ENCODE measurements around the gene CACNG8.

CACNG8 gene

DNA sequence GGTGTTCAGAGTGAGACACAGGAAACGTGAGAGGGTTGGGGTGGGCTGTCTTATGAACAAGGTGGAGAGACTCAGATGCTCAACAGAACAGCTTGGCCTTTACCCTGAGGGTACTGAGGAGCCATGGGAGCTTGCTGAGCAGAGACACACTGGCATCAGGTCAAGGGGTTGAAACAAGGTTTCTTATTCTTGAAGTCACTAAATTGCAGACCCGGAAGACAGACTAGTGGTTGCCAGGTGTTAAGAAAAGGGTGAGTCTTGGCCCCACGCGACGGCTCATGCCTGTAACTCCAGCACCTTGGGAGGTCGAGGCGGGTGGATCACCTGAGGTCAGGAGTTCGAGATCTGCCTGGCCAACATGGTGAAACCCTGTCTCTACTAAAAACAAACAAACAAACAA, 51.1 kb downstream of the CACNG8 start:
- no peak for ATAC-seq (ENCODE audit: low read depth)
- TF ChIP-seq CTCF (IDR thresholded peaks at IDR 0.05; ENCODE audit: poor library complexity, severe bottlenecking) = no peak
- H3K4me1 ChIP-seq (ENCODE audit: insufficient read depth, poor library complexity, severe bottlenecking) = peaks cover under 1% of the 10 kb centered on the region
- H3K9me3 ChIP-seq (ENCODE audit: severe bottlenecking) = no peaks in the 10 kb centered on the region
- no peaks in the 10 kb centered on the region for H3K36me3 ChIP-seq (ENCODE audit: low read depth)
- no peaks in the 10 kb centered on the region for H3K27me3 ChIP-seq (ENCODE audit: insufficient read depth, poor library complexity, severe bottlenecking)
- no peak overlapping the region for H3K27ac ChIP-seq (ENCODE audit: poor library complexity, severe bottlenecking)
- no peak for DNase-seq (ENCODE audit: low spot score)
- H3K4me3 ChIP-seq (ENCODE audit: severe bottlenecking) = no peak overlapping the region

DNA sequence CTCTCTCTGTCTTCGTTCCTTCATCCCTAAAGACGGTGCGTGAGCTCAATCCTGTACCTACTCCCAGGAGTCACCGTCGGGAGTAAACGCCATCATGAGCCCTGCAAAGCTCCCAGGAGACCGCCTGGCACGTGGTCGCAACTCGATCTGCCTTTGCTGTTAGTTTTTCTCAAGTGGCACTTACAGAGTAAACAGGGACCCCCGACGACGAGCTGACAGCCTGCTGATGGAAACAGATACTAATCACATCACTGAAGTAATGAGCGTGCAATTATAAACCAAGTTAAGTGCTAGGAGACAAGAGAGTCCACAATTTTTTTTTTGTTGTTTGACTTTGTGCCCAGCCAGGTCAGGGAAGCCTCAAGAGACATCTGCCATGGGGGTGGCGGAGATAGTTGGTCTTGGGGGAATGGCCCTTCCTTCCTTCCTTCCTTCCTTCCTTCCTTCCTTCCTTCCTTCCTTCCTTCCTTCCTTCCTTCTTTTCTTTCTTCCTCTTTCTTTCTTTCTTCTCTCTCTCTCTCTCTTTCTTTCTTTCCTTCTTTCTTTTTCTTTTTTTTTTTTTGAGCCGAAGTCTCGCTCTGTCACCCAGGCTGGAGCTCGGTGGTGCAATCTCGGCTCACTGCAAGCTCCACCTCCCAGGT, 52.3 kb downstream of the CACNG8 start:
- H3K4me3 ChIP-seq (ENCODE audit: severe bottlenecking) = no peak overlapping the region
- H3K4me1 ChIP-seq (ENCODE audit: insufficient read depth, poor library complexity, severe bottlenecking) = peaks cover 11% of the 10 kb centered on the region
- no peaks in the 10 kb centered on the region for H3K9me3 ChIP-seq (ENCODE audit: severe bottlenecking)
- H3K27me3 ChIP-seq (ENCODE audit: insufficient read depth, poor library complexity, severe bottlenecking) = no peaks in the 10 kb centered on the region
- H3K27ac ChIP-seq (ENCODE audit: poor library complexity, severe bottlenecking) = no peak overlapping the region
- TF ChIP-seq CTCF (IDR thresholded peaks at IDR 0.05; ENCODE audit: poor library complexity, severe bottlenecking) = no peak
- H3K36me3 ChIP-seq (ENCODE audit: low read depth) = no peaks in the 10 kb centered on the region
- DNase-seq (ENCODE audit: low spot score) (no peak), ATAC-seq (ENCODE audit: low read depth) (no peak)

- H3K4me3 ChIP-seq (ENCODE audit: severe bottlenecking) = no peak overlapping the region
- no peaks in the 10 kb centered on the region for H3K36me3 ChIP-seq (ENCODE audit: low read depth)
- peaks cover 15% of the 10 kb centered on the region for H3K4me1 ChIP-seq (ENCODE audit: insufficient read depth, poor library complexity, severe bottlenecking)
- TF ChIP-seq CTCF (IDR thresholded peaks at IDR 0.05; ENCODE audit: poor library complexity, severe bottlenecking) = no peak
- H3K9me3 ChIP-seq (ENCODE audit: severe bottlenecking) = no peaks in the 10 kb centered on the region
- DNase-seq (ENCODE audit: low spot score) = no peak
- no peak overlapping the region for H3K27ac ChIP-seq (ENCODE audit: poor library complexity, severe bottlenecking)
- ATAC-seq (ENCODE audit: low read depth) = no peak
- no peaks in the 10 kb centered on the region for H3K27me3 ChIP-seq (ENCODE audit: insufficient read depth, poor library complexity, severe bottlenecking)
These were observed 54.5 kb downstream of the CACNG8 start for GRCh38 chr19:54017261-54017660.

DNA sequence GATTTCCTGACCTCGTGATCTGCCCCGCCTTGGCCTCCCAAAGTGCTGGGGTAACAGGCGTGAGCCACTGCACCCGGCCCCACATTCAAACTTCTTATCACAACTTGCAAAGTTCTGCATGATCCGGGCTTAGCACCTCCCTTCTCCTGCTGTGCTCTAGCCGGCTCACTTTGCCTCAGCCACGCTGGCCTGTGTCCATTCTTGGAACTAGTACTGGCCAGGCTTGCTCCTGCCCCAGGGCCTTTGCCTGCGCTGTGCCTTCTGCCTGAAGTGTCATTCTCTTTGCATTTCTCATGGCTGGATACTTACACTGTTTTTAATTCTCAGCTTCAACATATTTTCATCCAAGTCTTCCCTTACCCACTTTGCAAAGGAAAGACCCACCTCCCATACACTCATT, 58.6 kb downstream of the CACNG8 start:
- Histone ChIP-seq H3K4me1 (ENCODE audit: insufficient read depth, poor library complexity, severe bottlenecking) (peaks cover 15% of the 10 kb centered on the region), H3K36me3 (ENCODE audit: low read depth) (no peaks in the 10 kb centered on the region), H3K4me3 (ENCODE audit: severe bottlenecking) (no peak overlapping the region), H3K27me3 (ENCODE audit: insufficient read depth, poor library complexity, severe bottlenecking) (no peaks in the 10 kb centered on the region), H3K9me3 (ENCODE audit: severe bottlenecking) (no peaks in the 10 kb centered on the region), H3K27ac (ENCODE audit: poor library complexity, severe bottlenecking) (peak overlapping the region; percentile 95)
- no peak for ATAC-seq (ENCODE audit: low read depth)
- no peak for DNase-seq (ENCODE audit: low spot score)
- no peak for TF ChIP-seq CTCF (IDR thresholded peaks at IDR 0.05; ENCODE audit: poor library complexity, severe bottlenecking)

DNA sequence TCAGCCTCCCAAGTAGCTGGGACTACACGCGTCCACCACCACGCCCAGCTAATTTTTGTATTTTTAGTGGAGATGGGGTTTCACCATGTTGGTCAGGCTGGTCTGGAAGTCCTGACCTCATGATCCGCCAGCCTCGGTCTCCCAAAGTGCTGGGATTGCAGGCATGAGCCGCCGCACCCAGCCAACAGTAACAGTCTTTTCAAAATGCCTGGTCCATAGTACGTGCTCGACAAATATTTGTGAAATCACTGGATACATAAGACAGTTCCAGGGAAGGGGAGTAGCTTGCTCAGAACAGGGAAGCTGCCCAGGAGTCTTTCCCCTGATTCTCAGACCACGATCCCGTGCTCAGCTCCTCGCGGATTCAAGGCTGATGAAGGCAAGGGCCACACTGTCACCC, 59.2 kb downstream of the CACNG8 start:
- H3K4me3 ChIP-seq (ENCODE audit: severe bottlenecking) = no peak overlapping the region
- no peak for ATAC-seq (ENCODE audit: low read depth)
- no peaks in the 10 kb centered on the region for H3K9me3 ChIP-seq (ENCODE audit: severe bottlenecking)
- no peak for TF ChIP-seq CTCF (IDR thresholded peaks at IDR 0.05; ENCODE audit: poor library complexity, severe bottlenecking)
- no peaks in the 10 kb centered on the region for H3K27me3 ChIP-seq (ENCODE audit: insufficient read depth, poor library complexity, severe bottlenecking)
- peak overlapping the region; percentile 12 for H3K27ac ChIP-seq (ENCODE audit: poor library complexity, severe bottlenecking)
- DNase-seq (ENCODE audit: low spot score) = no peak
- H3K4me1 ChIP-seq (ENCODE audit: insufficient read depth, poor library complexity, severe bottlenecking) = peaks cover 15% of the 10 kb centered on the region
- no peaks in the 10 kb centered on the region for H3K36me3 ChIP-seq (ENCODE audit: low read depth)
